ENCODE data around the gene SPATA3. TPM values are rescaled to one million over a fixed set of nuclear protein-coding genes. Genes with fewer than 3 reads are reported as not detected.

Gene SPATA3
- under 1 TPM in 1 of 2 donors, not detected in 1; 0.50 TPM for total RNA-seq

- no peak for DNase-seq (ENCODE audit: low spot score)
- Mint-ChIP-seq H3K4me3 (no peak within 1 kb of the TSS), H3K9me3 (no peaks in the 10 kb centered on the region), H3K27ac (no peak within 1 kb of the TSS), H3K36me3 (no peaks in the 10 kb centered on the region), H3K27me3 (peaks cover 60 to 64% of the 10 kb centered on the region in 2 donors), H3K4me1 (ENCODE audit: low read depth in 2 of 2) (no peaks in the 10 kb centered on the region)
- ATAC-seq, result no peak
Observed at GRCh38 chr2:230995821-230996220, at the start of gene SPATA3. Gene SPATA3 (plus strand): TSS chr2:230996121. CDS start chr2:230996234, 113 bp downstream.

- H3K4me1 Mint-ChIP-seq (ENCODE audit: low read depth in 2 of 2), result peaks cover 14 to 68% of the 10 kb centered on the region in 2 donors
- peak overlapping the region in 1 of 2 donors; percentile 85 for H3K27ac Mint-ChIP-seq
- H3K4me3 Mint-ChIP-seq, result peak overlapping the region; percentile 80
- no peak for ATAC-seq
- H3K9me3 Mint-ChIP-seq, result no peaks in the 10 kb centered on the region
- H3K36me3 Mint-ChIP-seq, result peaks cover 6% of the 10 kb centered on the region
- H3K27me3 Mint-ChIP-seq, result peaks cover 34 to 35% of the 10 kb centered on the region in 2 donors
- no peak for DNase-seq (ENCODE audit: low spot score)
Observed at GRCh38 chr2:230946429-230947234, 49.3 kb upstream of the SPATA3 start.

- peaks cover 6% of the 10 kb centered on the region for H3K36me3 Mint-ChIP-seq
Observed at GRCh38 chr2:230947235-230947576, 48.7 kb upstream of the SPATA3 start.

GRCh38 chr2:230947908-230948365 is 48.0 kb upstream of the SPATA3 start:
- Mint-ChIP-seq H3K36me3 (peaks cover 6% of the 10 kb centered on the region), H3K4me3 (peak overlapping the region; percentile 56), H3K27ac (no peak overlapping the region), H3K9me3 (no peaks in the 10 kb centered on the region), H3K27me3 (peaks cover 22 to 33% of the 10 kb centered on the region in 2 donors), H3K4me1 (ENCODE audit: low read depth in 2 of 2) (peaks cover 13 to 61% of the 10 kb centered on the region in 2 donors)
- ATAC-seq, result no peak
- no peak for DNase-seq (ENCODE audit: low spot score)

More at GRCh38 chr2:230947235-230947576, 48.7 kb upstream of the SPATA3 start:
- Mint-ChIP-seq H3K4me3 (peak overlapping the region; percentile 80), H3K27me3 (peaks cover 29 to 32% of the 10 kb centered on the region in 2 donors), H3K4me1 (ENCODE audit: low read depth in 2 of 2) (peaks cover 14 to 63% of the 10 kb centered on the region in 2 donors), H3K9me3 (no peaks in the 10 kb centered on the region), H3K27ac (peak overlapping the region in 1 of 2 donors; percentile 85)
- ATAC-seq (no peak), DNase-seq (ENCODE audit: low spot score) (no peak)

DNA sequence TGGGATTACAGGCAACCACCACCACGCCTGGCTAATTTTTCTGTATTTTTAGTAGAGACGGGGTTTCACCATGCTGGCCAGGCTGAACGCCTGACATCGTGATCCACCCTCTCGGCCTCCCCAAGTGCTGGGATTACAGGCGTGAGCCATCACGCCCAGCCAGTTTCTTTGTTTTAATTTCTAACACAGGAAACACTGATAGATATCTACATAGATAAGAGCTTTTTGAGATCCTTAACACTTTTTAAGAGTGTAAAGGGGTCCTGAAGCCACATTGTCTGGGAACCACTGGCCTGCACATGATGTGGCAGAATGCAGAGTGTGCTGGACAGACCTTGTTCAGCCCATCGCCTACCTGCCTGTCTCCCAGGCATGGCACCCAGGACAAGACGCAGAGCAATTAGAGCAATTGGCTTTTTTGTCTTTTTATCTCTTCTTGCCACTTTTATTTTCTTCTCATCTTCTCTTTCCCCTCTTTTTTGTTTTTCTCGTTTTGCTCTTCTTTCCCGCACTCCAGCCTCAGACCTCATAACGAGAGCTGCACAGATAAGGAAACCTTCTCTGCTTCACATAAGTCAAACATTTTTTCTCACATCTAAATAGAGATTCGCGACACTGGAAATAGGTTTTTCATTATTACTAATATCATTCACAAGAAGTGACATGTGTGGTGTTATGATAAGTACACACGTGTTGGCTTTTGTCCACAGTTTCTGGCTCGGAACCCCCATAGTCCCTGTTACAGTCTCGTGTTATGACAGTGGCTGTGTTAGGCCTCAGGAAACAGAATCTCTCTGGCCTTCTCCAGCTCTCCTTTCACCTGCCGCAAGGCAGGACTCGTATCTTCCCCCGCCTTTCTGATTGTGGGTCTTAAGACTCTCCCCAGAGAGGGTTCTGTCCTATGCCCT is 45.7 kb upstream of the SPATA3 start:
- peaks cover 6% of the 10 kb centered on the region for H3K36me3 Mint-ChIP-seq
- DNase-seq (ENCODE audit: low spot score) (no peak), ATAC-seq (peak; percentile 64 to 79)
- peak overlapping the region; percentile 79 for H3K4me3 Mint-ChIP-seq
- H3K27me3 Mint-ChIP-seq, result peaks cover 28 to 31% of the 10 kb centered on the region in 2 donors
- H3K9me3 Mint-ChIP-seq, result no peaks in the 10 kb centered on the region
- peaks cover 10 to 59% of the 10 kb centered on the region in 2 donors for H3K4me1 Mint-ChIP-seq (ENCODE audit: low read depth in 2 of 2)
- H3K27ac Mint-ChIP-seq, result peak overlapping the region in 1 of 2 donors; percentile 83

GRCh38 chr2:230950874-230951339 is 45.0 kb upstream of the SPATA3 start:
- DNase-seq (ENCODE audit: low spot score) (no peak), ATAC-seq (no peak)
- H3K27me3 Mint-ChIP-seq, result peaks cover 31 to 32% of the 10 kb centered on the region in 2 donors
- peaks cover 13 to 60% of the 10 kb centered on the region in 2 donors for H3K4me1 Mint-ChIP-seq (ENCODE audit: low read depth in 2 of 2)
- H3K9me3 Mint-ChIP-seq, result no peaks in the 10 kb centered on the region
- peaks cover 6% of the 10 kb centered on the region for H3K36me3 Mint-ChIP-seq
- peak overlapping the region; percentile 79 for H3K4me3 Mint-ChIP-seq
- peak overlapping the region in 1 of 2 donors; percentile 83 for H3K27ac Mint-ChIP-seq

GRCh38 chr2:230951396-230951795 is 44.5 kb upstream of the SPATA3 start:
- Mint-ChIP-seq H3K27me3 (peaks cover 29 to 32% of the 10 kb centered on the region in 2 donors), H3K9me3 (no peaks in the 10 kb centered on the region), H3K4me1 (ENCODE audit: low read depth in 2 of 2) (peaks cover 14 to 55% of the 10 kb centered on the region in 2 donors), H3K4me3 (no peak overlapping the region), H3K36me3 (peaks cover 6% of the 10 kb centered on the region), H3K27ac (peak overlapping the region in 1 of 2 donors; percentile 83)
- ATAC-seq (no peak), DNase-seq (ENCODE audit: low spot score) (no peak)

DNA sequence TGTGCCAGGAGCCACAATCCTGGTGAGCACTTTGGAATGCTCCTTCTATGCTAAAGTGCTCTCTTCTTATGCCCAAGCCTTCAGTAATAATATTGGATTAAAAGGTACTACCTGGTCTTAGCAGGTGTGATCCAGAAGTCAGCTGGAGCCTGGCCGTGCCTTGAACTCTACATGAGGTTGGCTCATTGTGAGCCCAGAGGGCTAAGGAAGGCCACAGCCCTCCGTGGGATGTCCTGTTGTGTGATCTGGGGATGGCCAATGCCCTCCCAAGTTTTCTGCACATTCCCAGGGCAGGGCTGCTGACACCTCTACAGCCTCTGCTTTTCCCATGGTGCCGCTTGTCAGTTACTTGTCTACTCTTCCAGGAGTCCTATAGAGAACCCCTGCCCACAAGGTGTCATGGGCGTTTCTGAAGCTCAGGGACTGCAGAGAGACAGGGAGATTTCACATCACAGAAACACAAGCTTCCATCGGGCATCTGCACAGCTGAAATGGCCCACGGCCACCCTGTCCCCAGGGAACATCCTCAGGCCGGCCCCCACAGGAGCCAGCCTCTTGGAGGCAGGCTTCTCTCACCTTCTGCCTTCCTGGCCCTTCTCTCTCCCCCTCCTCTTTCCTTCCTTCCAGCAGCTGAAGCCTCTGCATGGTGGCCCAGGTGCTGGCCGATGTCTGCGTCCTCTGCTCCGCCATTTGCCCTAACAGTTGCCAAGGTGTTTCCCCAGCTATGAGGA is 43.5 kb upstream of the SPATA3 start:
- no peak overlapping the region for H3K4me3 Mint-ChIP-seq
- H3K36me3 Mint-ChIP-seq, result peaks cover 6% of the 10 kb centered on the region
- DNase-seq (ENCODE audit: low spot score) (no peak), ATAC-seq (no peak)
- H3K9me3 Mint-ChIP-seq, result no peaks in the 10 kb centered on the region
- H3K27ac Mint-ChIP-seq, result peak overlapping the region; percentile 40 to 64
- peaks cover 23 to 60% of the 10 kb centered on the region in 2 donors for H3K4me1 Mint-ChIP-seq (ENCODE audit: low read depth in 2 of 2)
- H3K27me3 Mint-ChIP-seq, result peaks cover 30 to 42% of the 10 kb centered on the region in 2 donors

DNA sequence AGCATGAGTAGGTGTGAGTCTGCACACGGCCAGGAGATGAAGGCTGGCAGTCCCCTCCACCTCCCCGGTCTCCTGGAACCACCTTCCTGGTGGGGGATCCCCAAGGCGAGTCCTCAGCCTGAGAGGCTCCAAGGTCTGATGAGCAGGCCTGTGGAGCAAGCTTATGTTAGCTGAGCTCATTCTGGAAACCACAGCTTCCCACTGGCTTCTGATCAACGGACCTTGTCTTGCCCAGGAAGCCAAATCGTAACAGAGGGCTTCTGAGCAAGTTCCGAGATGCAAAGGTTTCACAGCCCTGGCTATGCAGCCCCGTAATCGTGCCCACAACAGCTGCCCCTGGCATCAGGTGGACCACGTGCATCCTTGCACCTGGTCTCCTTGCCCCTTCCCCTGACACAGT is 42.1 kb upstream of the SPATA3 start:
- peaks cover 39 to 55% of the 10 kb centered on the region in 2 donors for H3K27me3 Mint-ChIP-seq

GRCh38 chr2:230954746-230955145 is 41.2 kb upstream of the SPATA3 start:
- peaks cover 43 to 59% of the 10 kb centered on the region in 2 donors for H3K27me3 Mint-ChIP-seq
- H3K36me3 Mint-ChIP-seq, result peaks cover 11% of the 10 kb centered on the region
- ATAC-seq, result no peak
- DNase-seq (ENCODE audit: low spot score), result no peak
- H3K27ac Mint-ChIP-seq, result peak overlapping the region in 1 of 2 donors; percentile 64
- H3K4me3 Mint-ChIP-seq, result no peak overlapping the region
- no peaks in the 10 kb centered on the region for H3K9me3 Mint-ChIP-seq
- peaks cover 33 to 71% of the 10 kb centered on the region in 2 donors for H3K4me1 Mint-ChIP-seq (ENCODE audit: low read depth in 2 of 2)

More for the DNA sequence above, 42.1 kb upstream of the SPATA3 start:
- peak overlapping the region in 1 of 2 donors; percentile 64 for H3K27ac Mint-ChIP-seq
- ATAC-seq (no peak), DNase-seq (ENCODE audit: low spot score) (no peak)
- peaks cover 11% of the 10 kb centered on the region for H3K36me3 Mint-ChIP-seq
- H3K4me3 Mint-ChIP-seq, result peak overlapping the region; percentile 13
- H3K9me3 Mint-ChIP-seq, result no peaks in the 10 kb centered on the region
- peaks cover 33 to 68% of the 10 kb centered on the region in 2 donors for H3K4me1 Mint-ChIP-seq (ENCODE audit: low read depth in 2 of 2)

DNA sequence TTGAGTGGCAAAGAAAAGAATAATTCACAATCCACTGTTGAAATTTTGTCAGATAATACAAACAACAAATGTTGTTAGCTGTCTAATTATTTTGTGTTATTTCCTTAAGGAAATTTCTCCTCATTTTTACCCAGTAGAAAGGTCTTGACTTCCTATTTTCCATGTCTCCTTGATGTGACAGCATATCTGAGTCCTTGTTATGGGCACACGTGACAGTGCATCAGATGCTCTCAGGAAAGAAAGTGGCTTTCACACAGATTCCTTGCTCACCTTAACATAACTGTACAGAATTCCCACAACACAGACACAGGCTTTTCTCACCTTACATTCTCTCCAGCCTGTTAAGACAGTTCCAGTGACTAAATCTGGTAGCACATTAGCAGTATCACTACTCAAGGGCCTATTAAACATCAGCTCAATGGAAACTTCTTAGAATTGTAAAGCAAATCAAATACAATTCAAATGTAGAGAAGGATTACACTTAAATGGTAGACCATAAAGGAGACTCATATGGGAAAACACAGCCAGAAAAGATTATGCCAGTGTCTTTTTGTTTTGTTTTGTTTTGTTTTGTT is 40.7 kb upstream of the SPATA3 start:
- DNase-seq (ENCODE audit: low spot score), result no peak
- no peaks in the 10 kb centered on the region for H3K9me3 Mint-ChIP-seq
- peak overlapping the region; percentile 30 for H3K4me3 Mint-ChIP-seq
- peak overlapping the region in 1 of 2 donors; percentile 64 for H3K27ac Mint-ChIP-seq
- H3K36me3 Mint-ChIP-seq, result peaks cover 8% of the 10 kb centered on the region
- peaks cover 33 to 72% of the 10 kb centered on the region in 2 donors for H3K4me1 Mint-ChIP-seq (ENCODE audit: low read depth in 2 of 2)
- peaks cover 46 to 61% of the 10 kb centered on the region in 2 donors for H3K27me3 Mint-ChIP-seq
- no peak for ATAC-seq

GRCh38 chr2:230956827-230957755 is 38.8 kb upstream of the SPATA3 start:
- Mint-ChIP-seq H3K9me3 (no peaks in the 10 kb centered on the region), H3K4me3 (peak overlapping the region; percentile 80), H3K4me1 (ENCODE audit: low read depth in 2 of 2) (peaks cover 31 to 62% of the 10 kb centered on the region in 2 donors), H3K36me3 (peaks cover 5% of the 10 kb centered on the region), H3K27me3 (peaks cover 49 to 64% of the 10 kb centered on the region in 2 donors), H3K27ac (peak overlapping the region; percentile 84 to 88)
- DNase-seq (ENCODE audit: low spot score) (peak; percentile 74), ATAC-seq (peak; percentile 88 to 89)

Measured in natural killer cell treated with Interleukin-12 subunit alpha and Interleukin-12 subunit beta and Interleukin-15 and Interleukin-18, amount 100 ng/mL, for 72 hours (primary cell).